ENCODE measurements around the gene C1orf210.

- TF ChIP-seq EZH2 (IDR thresholded peaks at IDR 0.05; ENCODE audit: borderline replicate concordance, insufficient read depth, low read depth, low read length, poor library complexity, severe bottlenecking), result no peak
- no peak for TF ChIP-seq CTCF (IDR thresholded peaks at IDR 0.05)
Measured at GRCh38 chr1:43265431-43265830, 19.9 kb downstream of the C1orf210 start.
